22Rv1 (cell line): Measurements from ENCODE around the gene SRPK1.

Experiments
- ZFX ChIP-seq: fragments of 450-650 bp; IDR thresholded peaks from 2 replicates; pipeline ENCODE4 v1.6.1; 2017; ENCODE audit warnings: antibody characterized with exemption, borderline replicate concordance
- TF ChIP-seq, protein P1 (sequence below): fragments of 450-650 bp; IDR thresholded peaks from 2 replicates; pipeline ENCODE4 v1.5.1; 2017; ENCODE audit warnings: mild to moderate bottlenecking

- TF ChIP-seq, protein P1, sequence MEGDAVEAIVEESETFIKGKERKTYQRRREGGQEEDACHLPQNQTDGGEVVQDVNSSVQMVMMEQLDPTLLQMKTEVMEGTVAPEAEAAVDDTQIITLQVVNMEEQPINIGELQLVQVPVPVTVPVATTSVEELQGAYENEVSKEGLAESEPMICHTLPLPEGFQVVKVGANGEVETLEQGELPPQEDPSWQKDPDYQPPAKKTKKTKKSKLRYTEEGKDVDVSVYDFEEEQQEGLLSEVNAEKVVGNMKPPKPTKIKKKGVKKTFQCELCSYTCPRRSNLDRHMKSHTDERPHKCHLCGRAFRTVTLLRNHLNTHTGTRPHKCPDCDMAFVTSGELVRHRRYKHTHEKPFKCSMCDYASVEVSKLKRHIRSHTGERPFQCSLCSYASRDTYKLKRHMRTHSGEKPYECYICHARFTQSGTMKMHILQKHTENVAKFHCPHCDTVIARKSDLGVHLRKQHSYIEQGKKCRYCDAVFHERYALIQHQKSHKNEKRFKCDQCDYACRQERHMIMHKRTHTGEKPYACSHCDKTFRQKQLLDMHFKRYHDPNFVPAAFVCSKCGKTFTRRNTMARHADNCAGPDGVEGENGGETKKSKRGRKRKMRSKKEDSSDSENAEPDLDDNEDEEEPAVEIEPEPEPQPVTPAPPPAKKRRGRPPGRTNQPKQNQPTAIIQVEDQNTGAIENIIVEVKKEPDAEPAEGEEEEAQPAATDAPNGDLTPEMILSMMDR = no peak
- TF ChIP-seq ZFX = no peak
These were observed 76.6 kb downstream of the SRPK1 start for GRCh38 chr6:35844290-35844689.
